Thyroid gland (tissue), 4 donors: Measurements from ENCODE around the gene LRRC8D.

ENCODE experiments used
- POLR2A ChIP-seq, 2 donors: fragments of 450-650 bp; IDR thresholded peaks; one replicate each; pipeline ENCODE4 v1.6.1; 2017; ENCODE audit warnings: antibody characterized with exemption in 2 of 2, mild to moderate bottlenecking in 2 of 2, moderate library complexity in 1 of 2
- TF ChIP-seq, protein P1 (sequence below), 6 experiments: fragments of 200-600 bp in 3 of 6; fragments of 450-650 bp in 3 of 6; sonication (generic) in 3 of 6; IDR thresholded peaks; one replicate each; pipeline ENCODE4 v1.5.1; 2016 to 2019; ENCODE audit warnings: antibody characterized with exemption in 6 of 6, mild to moderate bottlenecking in 2 of 6, inconsistent platforms in 1 of 6, moderate library complexity in 1 of 6

DNA sequence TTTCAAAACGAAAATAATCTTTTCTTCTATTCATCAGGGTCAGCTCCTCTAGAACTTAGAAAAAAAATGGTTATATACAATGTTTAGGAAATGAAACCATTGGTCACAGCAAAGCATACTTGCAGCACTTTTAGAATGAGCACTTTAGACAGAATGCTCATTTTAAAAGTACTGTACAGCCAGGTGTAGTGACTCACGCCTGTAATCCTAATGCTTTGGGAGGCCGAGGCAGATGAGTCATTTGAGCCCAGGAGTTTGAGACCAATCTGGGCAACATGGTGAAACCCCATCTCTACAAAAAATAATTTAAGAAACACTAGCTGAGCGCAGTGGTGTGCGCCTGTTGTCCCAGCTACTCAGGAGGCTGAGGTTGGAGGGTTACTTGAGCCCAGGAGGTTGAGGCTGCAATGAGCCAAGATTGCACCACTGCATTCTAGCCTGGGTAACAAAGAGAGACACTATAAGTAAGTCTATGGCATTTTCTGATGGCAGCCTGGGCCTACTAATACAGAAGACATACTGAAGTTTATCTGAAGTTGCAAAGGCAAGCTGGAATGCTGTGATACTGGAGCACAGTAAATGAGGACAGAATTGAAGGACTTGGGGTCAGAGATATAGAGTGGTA is 125.1 kb downstream of the LRRC8D start:
- TF ChIP-seq, protein P1, sequence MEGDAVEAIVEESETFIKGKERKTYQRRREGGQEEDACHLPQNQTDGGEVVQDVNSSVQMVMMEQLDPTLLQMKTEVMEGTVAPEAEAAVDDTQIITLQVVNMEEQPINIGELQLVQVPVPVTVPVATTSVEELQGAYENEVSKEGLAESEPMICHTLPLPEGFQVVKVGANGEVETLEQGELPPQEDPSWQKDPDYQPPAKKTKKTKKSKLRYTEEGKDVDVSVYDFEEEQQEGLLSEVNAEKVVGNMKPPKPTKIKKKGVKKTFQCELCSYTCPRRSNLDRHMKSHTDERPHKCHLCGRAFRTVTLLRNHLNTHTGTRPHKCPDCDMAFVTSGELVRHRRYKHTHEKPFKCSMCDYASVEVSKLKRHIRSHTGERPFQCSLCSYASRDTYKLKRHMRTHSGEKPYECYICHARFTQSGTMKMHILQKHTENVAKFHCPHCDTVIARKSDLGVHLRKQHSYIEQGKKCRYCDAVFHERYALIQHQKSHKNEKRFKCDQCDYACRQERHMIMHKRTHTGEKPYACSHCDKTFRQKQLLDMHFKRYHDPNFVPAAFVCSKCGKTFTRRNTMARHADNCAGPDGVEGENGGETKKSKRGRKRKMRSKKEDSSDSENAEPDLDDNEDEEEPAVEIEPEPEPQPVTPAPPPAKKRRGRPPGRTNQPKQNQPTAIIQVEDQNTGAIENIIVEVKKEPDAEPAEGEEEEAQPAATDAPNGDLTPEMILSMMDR (IDR thresholded peaks at IDR 0.05): no peak
- no peak for TF ChIP-seq POLR2A (IDR thresholded peaks at IDR 0.05)
